ENCODE results near the gene GALNT2. TPM values are rescaled to one million over a fixed set of nuclear protein-coding genes. Genes with fewer than 3 reads are reported as not detected.

GALNT2 gene
- polyA plus RNA-seq, 3 donors, result 19.6 to 25.6 (median 23.4) TPM

- no peak overlapping the region for H2AFZ ChIP-seq (ENCODE audit: insufficient read depth, low read depth, low read length, poor library complexity, severe bottlenecking)
- no peak overlapping the region for H3K27ac ChIP-seq (ENCODE audit: low read depth in 1 of 2, low read length in 2 of 2)
- H3K27me3 Mint-ChIP-seq (ENCODE audit: low read depth in 3 of 3), result peaks cover 0 to 2% (median 0%) of the 10 kb centered on the region in 3 donors
- H3K36me3 Mint-ChIP-seq, result peaks cover 20 to 32% of the 10 kb centered on the region in 2 donors
- peaks cover 92% of the 10 kb centered on the region for H3K79me2 ChIP-seq (ENCODE audit: insufficient read depth, low read length)
- no peaks in the 10 kb centered on the region for H3K27me3 ChIP-seq (ENCODE audit: control insufficient read depth in 2 of 2, insufficient read depth in 2 of 2, low read length in 2 of 2)
- H3K4me1 ChIP-seq (ENCODE audit: control insufficient read depth in 1 of 2, insufficient read depth in 2 of 2, low read length in 2 of 2), result peaks cover 38 to 45% of the 10 kb centered on the region in 2 donors
- no peak for TF ChIP-seq CTCF (IDR thresholded peaks at IDR 0.05)
- peak overlapping the region in 2 of 7 donors; percentile 22 to 45 for H3K27ac Mint-ChIP-seq
- H3K4me3 ChIP-seq (replicated peaks in 1 of 3; ENCODE audit: low read depth in 2 of 3, low read length in 3 of 3), result no peak overlapping the region
- 75% methylated on average over 1 of the region's 8 CpGs for WGBS (ENCODE audit: insufficient coverage)
- H3K9me3 Mint-ChIP-seq, result no peaks in the 10 kb centered on the region
- no peak overlapping the region for H3K4me2 ChIP-seq (replicated peaks; ENCODE audit: extremely low read depth, low read length, poor library complexity, severe bottlenecking)
- no peaks in the 10 kb centered on the region for H3K9me3 ChIP-seq (replicated peaks in 1 of 2; ENCODE audit: control insufficient read depth in 1 of 2, insufficient read depth in 1 of 2, low read length in 2 of 2)
- H4K20me1 ChIP-seq (ENCODE audit: insufficient read depth, low read length), result peaks cover 20% of the 10 kb centered on the region
- no peak overlapping the region for H3K9ac ChIP-seq (ENCODE audit: insufficient read depth, low read length, poor library complexity, severe bottlenecking)
- DNase-seq, result no peak
- peaks cover 0 to 20% of the 10 kb centered on the region in 2 donors for H3K36me3 ChIP-seq (replicated peaks in 1 of 2; ENCODE audit: control insufficient read depth in 1 of 2, insufficient read depth in 2 of 2, low read length in 2 of 2)
- peaks cover 51% of the 10 kb centered on the region for H3K4me1 Mint-ChIP-seq
- no peak overlapping the region for H3K4me3 Mint-ChIP-seq
- intact Hi-C loops (cut with micrococcal nuclease), result no loop called here
Measured at GRCh38 chr1:230141021-230141648, 74.1 kb downstream of the GALNT2 start.

- H3K27ac ChIP-seq (ENCODE audit: low read depth in 1 of 2, low read length in 2 of 2), result no peak overlapping the region
- no peaks in the 10 kb centered on the region for H3K9me3 Mint-ChIP-seq
- no peak overlapping the region for H2AFZ ChIP-seq (ENCODE audit: insufficient read depth, low read depth, low read length, poor library complexity, severe bottlenecking)
- H3K36me3 ChIP-seq (replicated peaks in 1 of 2; ENCODE audit: control insufficient read depth in 1 of 2, insufficient read depth in 2 of 2, low read length in 2 of 2), result peaks cover 0 to 12% of the 10 kb centered on the region in 2 donors
- DNase-seq, result no peak
- no peak overlapping the region for H3K4me3 Mint-ChIP-seq
- no peaks in the 10 kb centered on the region for H3K27me3 ChIP-seq (ENCODE audit: control insufficient read depth in 2 of 2, insufficient read depth in 2 of 2, low read length in 2 of 2)
- intact Hi-C loops (cut with micrococcal nuclease), result no loop called here
- no peaks in the 10 kb centered on the region for H3K9me3 ChIP-seq (replicated peaks in 1 of 2; ENCODE audit: control insufficient read depth in 1 of 2, insufficient read depth in 1 of 2, low read length in 2 of 2)
- H3K36me3 Mint-ChIP-seq, result peaks cover 12 to 24% of the 10 kb centered on the region in 2 donors
- no peak overlapping the region for H3K9ac ChIP-seq (ENCODE audit: insufficient read depth, low read length, poor library complexity, severe bottlenecking)
- WGBS (ENCODE audit: insufficient coverage), result 96% methylated on average over 7 of the region's 15 CpGs
- H3K4me1 ChIP-seq (ENCODE audit: control insufficient read depth in 1 of 2, insufficient read depth in 2 of 2, low read length in 2 of 2), result peaks cover 46 to 54% of the 10 kb centered on the region in 2 donors
- H3K4me2 ChIP-seq (replicated peaks; ENCODE audit: extremely low read depth, low read length, poor library complexity, severe bottlenecking), result no peak overlapping the region
- H3K27me3 Mint-ChIP-seq (ENCODE audit: low read depth in 3 of 3), result peaks cover 0 to 2% (median 0%) of the 10 kb centered on the region in 3 donors
- peaks cover 90% of the 10 kb centered on the region for H3K79me2 ChIP-seq (ENCODE audit: insufficient read depth, low read length)
- peaks cover 15% of the 10 kb centered on the region for H4K20me1 ChIP-seq (ENCODE audit: insufficient read depth, low read length)
- peak overlapping the region in 2 of 7 donors; percentile 15 to 26 for H3K27ac Mint-ChIP-seq
- no peak for TF ChIP-seq CTCF (IDR thresholded peaks at IDR 0.05)
- peaks cover 60% of the 10 kb centered on the region for H3K4me1 Mint-ChIP-seq
- no peak overlapping the region for H3K4me3 ChIP-seq (replicated peaks in 1 of 3; ENCODE audit: low read depth in 2 of 3, low read length in 3 of 3)
Measured at GRCh38 chr1:230141797-230142607, 75.0 kb downstream of the GALNT2 start.

Data from CD14-positive monocyte (primary cell).